Suppressor macrophage treated with lipopolysaccharide for 4 hours (primary cell): Measurements from ENCODE around the gene CTNNA3.

ENCODE experiments used
- DNase-seq: peaks from one replicate; pipeline ENCODE4 v3.0.0-alpha.2; 2020

CTNNA3 gene

DNA sequence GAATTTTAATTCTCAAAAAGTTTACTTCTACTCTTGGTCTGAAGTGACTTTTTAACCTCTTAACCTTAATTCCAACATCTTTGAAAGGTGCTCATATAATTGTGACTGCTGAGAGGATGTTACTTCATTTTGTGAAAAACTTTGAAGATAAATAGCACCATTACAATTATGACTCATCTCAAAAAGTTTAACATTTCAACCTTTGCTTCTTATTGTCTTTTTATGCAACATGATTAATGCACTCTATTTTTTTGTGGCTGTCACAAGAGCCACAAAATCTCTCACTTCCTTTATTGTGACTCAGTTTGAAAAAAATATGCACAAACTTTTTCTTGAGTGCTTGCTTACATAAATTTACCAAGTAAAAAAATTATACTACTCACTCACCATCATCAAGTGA, 387.1 kb downstream of the CTNNA3 start:
- no peak for DNase-seq

DNA sequence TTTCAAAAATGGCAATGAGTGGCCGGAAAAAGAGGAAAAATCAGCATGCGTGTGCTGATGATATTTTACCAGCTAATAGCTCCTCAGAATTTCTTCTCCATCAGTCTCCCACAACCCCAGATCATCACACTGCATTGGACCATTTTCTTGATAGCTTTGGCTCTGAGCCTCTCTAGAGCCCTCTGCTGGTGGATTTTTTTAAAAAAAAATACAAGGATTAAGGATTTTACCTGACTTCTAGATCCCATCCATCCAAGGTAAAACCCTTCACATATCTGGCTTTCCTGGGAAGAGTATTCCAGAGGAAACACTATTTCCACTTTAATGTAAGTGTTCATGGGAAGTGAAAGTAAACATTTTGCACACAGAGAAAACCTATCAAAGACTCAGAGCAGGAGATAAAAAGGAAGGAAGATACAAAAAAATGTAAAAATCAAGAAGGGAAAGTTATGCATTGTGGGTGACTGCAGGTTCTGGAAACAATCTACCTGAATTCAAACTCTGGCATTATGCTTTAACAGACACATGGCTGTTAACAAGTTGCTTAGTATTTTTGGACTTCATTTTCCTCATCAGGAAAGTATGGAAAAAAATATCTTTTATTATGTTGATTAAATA, 389.3 kb downstream of the CTNNA3 start:
- DNase-seq, result peak; percentile 16

DNA sequence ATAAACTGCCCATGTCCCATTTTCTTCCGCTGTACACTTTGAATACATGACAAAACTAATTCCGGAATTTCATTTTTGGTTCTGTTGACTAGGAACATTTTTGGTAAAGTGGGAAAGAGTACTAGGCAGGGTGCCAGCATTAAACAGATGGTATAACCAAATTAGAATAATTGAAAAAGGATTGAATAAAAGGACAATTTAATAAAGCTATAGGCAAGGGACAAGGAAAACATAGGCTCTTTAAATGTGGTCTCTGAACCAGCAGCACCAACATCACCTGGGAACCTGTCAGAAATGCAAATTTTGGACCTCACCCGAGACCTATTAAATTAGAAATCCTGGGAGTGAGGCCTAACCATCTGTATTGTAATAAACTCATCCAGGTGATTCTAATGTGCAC, 393.3 kb downstream of the CTNNA3 start:
- DNase-seq, result no peak

DNA sequence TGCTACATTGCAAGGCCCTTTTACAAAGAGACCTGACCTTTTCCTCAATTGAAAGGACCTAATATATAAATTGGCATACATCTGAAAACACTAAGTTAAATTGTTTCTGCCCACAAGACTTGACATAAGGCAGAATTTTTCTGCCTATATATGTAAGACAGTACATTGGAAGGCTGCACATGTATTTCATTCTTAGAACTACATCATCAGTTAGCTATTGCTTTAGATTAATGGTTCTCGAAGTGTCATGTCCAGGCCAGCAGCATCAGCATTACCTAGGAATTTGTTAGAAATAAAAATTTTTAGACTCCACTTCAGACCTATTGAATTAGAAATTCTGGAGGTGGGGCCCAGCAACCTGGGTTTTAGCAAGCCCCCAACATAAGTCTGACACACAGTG, 396.2 kb downstream of the CTNNA3 start:
- DNase-seq, result no peak

DNA sequence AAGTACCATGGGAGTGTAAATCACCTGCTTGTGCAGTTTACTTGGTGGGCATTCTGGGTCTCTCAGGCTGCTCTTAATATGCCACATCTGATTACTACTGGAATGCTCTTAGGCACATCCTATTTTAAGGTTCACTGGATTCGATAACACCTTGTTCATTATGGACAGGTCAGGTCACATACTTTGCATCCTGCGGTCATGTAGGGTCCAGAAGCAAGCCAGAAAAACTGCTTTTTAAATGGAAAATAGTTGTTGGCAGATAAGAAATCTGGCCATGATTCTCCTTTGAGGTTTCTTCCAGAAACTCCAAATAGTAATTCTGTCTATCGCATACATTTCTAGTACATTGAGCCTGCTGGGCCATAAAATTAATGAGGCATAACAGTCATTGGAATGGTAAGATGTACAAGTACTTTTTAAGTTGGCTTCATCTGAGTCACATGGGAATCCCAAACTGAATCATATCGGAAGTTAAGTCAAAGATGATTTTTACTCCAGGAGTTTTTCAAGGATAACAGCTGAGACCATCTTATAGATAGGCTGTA, 398.3 kb downstream of the CTNNA3 start:
- no peak for DNase-seq

DNA sequence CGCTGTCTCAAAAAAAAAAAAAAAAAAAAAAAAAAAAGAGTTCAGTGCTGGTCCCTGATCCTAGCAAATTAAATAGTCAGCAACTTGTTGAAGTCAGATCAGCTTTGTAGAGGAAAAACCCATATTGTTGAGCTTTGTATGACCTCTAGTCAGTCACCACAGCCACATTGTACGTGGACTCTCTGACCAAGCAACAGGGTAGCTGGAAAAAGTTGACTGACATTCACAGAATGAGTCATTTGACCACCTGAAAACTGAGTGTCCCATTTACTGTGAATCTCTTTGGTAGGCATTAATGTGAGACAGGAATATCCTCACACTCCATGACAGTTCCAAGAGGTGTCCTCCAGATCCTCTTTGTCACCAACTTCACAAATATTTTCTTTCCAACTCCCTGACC, 399.1 kb downstream of the CTNNA3 start:
- no peak for DNase-seq

DNA sequence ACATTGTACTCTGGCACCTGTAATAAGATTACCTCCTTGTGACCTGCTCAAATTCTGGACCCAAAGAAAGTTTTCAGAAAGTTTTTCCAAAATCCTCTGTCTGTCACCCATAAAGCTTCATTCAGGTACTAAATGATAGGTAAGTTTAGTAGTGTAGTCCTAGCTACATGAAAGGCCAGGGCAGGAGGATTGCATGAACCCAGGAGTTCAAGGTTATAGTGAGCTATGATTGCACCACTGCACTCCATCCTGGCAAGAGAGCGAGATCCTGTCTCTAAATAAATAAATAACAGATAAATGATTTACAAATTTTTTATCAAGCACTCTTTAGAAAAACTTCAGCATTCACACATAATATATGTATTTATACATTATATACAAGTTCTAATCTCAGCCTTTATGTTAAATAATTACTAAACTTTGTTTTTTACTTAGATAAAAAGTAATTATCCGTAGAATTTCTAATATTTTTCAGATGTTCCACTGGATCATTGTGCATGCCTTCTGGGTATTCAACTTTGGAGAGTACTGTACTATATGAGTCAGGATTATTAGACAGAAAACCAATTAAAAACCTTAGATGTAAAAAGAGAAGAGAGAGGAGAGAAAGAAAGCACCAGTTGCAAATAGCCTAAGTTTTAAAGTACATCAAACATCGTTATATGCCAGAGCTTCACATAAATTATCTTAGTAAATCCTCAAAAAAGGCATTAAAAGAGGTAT, 407.1 kb downstream of the CTNNA3 start:
- no peak for DNase-seq

DNA sequence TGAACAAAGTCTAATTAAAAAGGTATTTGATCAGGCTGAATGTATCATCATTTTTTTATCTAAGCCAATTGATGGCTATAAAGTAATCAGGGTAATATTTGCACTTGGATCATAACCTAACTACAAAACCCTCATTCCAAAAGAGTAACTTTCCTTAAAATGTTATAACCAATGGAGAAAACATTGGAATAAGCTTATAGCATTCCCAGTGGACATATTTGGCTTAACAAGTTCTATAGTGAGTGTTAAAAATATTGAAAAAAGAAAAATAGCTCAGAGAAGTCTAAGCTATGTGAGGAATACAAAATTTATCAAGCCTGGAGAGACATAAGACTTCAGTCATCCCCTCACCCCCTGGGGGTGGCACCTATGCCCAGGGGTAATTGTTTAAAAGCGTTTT, 411.4 kb downstream of the CTNNA3 start:
- no peak for DNase-seq

DNA sequence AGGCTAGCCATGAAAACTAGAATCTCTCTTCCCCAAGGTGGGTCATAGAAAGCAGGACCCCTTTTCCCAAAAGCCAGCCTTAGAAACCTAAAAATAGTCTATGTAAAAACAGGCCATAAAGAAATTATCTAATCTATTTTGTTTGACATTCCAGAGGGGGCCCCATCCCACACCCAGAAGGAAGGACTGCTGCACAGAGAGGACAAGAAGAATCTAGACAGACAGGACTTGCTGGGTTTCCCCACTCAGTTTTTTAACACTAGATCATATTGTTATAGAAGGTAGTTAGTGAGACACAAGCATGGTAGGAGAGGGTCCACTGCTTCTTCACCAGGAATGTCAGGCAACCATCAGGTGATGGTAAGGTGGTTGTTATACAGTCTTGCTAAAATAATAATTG, 413.1 kb downstream of the CTNNA3 start:
- no peak for DNase-seq

DNA sequence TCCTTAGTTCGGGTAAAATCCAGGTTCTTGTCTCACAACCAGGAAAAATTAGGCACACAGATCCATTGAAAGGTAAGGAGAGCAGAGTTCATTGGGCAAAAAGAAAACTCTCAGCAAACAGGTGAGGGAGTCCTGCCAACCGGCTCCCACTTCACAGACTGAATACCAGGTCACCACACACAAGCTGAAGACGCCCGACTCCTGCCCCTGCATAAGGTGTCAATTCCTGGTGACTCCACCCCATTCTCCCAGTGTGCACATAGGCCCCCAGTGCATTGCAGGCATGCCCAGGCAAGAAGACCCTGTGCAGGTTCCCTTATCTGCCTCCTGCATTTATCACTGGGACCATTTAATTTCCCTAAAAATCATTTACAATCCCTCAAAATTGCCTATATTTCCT, 415.6 kb downstream of the CTNNA3 start:
- DNase-seq, result no peak

DNA sequence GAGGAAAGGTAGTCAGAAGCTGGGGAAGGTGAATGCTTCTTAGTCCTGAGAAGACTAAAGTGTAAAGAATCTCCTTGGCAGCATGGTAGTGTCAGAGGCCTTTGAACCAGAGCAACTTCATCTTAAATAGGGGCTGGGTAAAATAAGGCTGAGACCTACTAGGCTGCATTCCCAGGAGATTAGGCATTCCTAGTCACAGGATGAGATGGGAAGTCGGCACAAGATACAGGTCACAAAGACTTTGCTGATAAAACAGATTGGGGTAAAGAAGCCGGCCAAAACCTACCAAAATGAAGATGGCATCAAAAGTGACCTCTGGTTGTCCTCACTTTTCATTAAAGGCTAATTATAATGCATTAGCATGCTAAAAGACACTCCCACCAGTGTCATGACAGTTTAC, 418.6 kb downstream of the CTNNA3 start:
- no peak for DNase-seq

DNA sequence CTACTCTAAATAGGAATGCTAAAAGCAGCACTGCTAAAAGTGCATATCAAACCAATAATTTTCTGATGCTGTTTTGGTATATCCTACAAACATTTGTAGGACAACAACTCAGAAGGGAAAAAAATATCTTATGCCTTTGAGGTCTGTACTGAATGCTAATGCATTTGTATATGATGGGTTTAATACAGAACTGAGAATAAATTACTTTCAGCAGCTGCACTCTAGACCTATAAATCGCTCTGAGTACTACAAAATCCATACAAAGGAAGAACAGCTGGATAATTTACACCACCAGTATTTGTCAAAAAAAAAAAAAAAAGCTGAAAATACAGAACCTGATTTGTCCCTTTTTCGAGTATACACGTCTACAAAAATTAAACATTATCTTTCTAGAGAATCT, 426.2 kb downstream of the CTNNA3 start:
- no peak for DNase-seq

DNA sequence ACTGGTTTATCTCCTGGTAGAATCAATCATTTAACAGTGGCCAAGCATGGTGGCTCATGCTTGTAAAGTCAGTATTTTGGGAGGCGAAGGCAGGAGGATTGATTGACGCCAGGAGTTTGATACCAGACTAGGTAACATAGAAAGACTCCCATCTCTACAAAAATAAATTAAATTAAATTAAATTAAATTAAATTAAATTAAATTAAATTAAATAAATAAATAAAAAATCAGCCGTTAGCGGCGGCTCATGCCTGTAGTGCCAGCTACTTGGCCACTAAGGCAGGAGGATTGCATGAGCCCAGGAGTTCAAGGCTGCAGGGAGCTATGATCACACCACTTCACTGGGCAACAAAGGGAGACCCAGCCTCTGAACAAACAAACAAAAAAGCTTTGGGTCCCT, 427.8 kb downstream of the CTNNA3 start:
- no peak for DNase-seq

DNA sequence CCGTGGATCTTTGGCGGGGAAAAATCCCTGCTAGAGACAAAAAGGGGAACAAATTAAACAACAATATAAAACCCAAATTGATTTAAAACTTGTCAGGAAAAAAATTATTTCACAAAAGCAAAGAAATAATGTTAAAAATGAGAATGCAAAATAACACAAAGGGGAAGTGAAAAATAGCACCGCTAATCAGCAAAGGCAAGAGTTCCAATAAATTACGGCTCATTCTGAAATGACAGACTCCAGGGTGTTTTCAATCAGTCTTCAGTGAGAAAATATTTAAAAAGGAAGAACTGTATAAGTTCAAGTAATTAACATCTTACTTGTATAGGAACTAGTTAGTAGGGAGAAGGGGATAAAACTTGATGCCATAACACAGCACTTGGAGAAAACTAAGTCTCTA, 433.3 kb downstream of the CTNNA3 start:
- DNase-seq, result no peak

DNA sequence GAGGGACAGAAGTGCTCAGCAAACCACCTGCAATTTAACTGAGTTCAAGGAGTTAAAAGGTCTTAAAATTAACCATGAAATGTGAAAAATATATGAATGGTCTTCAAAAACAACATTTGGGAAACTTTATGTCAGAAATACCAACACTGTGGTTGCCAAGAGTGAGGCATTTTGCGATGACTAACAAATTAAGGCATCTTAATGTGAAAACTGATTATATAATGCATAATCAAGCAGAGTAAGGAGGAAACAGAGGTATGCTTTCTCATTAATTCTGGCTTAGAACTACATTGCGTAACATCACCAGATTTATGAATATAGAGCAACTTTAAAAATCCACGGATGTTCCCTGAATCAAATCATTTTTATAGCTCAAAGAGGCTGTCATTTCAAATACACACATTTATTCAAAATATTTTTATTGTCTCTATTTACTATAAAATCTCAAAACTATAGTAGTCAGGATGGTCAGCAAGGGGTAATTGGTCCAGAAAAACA, 434.6 kb downstream of the CTNNA3 start:
- no peak for DNase-seq

DNA sequence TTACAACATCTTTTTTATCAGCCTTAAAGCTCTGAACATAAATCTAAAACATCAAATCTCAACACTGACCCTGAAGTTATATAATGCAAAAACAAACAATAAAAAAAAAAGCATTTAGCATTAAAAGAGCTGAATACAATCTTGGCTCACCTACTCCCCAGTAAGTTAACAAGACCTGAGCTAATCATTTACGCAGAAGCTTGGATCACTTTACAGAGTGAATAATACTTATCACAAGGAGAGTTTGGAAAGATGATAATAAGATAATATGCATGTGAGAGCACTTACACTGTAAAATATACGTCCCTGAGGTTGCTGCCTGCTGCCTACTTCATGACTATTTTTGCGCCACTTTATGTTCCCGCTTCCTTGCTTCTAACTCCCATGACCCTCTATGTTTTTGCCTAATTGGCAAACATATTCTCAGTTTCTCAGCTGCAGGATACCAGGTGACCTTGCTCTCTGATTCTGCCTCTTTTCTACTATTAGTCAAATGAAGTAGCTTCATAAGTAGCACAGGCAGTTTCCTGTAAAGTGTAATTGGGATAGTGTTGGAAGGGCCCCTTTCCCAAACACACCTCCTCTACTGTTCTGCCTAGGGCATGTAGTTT, 436.6 kb downstream of the CTNNA3 start:
- no peak for DNase-seq

DNA sequence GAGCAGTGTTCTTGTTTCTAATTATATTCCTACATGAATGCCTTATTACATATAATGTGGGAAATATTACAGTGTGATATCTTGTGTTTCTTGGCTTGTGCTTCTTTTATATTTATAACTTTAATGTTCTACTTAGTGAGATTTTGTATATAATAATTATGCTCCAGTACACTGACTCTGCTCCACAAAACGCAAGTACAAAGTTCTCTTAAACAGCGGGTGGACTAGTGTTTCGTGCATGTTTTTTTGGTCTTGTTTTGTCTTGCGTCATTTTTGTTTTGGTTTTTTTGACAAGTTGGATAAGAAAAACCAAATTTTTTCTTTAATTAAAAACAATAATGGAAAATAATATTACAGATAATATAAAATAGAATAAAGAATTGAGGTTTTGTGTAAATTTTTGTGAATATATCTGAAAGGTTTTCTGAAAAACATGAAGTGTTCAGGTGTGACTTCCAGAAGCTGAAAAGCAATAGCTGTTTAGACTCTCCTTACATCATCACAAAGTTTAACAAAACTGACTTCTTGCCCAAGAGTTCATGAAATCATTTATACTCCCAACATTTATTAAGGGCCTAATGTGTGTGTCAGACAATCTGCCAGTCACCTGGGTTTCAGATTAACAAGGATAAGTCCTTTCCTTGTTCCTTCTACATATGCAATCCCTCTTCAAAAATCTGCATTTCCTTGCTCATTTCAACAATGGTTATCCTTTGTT, 438.4 kb downstream of the CTNNA3 start:
- no peak for DNase-seq

DNA sequence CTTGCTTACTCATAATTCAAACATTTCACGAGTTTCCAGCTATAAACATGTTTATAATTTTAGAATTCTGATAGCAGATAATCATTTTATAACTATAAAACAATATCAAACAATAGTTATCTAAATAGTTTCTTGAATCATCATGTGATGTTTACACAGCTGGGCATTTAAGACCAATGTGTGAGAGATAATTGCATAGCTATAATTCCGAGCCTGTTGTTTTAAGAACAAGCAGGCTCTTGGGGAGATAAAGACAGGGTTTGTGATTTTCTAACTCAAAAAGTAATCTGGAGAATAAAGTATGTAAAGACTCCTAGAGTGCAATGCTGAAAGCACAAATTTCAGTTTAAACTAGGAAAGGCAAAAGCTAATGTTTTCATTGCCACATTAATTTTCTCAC, 439.0 kb downstream of the CTNNA3 start:
- no peak for DNase-seq

DNA sequence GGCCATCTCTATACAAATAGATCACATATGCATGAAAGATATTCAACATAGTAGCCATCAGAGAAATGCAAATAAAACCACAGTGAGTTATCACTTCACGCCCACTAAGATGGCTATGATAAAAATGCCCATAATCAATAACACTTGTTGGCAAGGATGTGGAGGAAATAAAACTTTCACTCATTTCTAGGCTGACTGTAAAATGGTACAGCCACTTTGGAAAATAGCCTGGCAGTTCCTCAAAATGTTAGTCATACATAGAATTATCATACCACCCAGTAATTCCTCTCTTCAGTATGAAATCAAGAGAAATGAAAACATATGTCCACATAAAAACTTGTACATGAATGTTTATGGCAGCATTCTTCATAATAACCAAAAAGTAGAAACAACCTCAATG, 445.3 kb downstream of the CTNNA3 start:
- no peak for DNase-seq

DNA sequence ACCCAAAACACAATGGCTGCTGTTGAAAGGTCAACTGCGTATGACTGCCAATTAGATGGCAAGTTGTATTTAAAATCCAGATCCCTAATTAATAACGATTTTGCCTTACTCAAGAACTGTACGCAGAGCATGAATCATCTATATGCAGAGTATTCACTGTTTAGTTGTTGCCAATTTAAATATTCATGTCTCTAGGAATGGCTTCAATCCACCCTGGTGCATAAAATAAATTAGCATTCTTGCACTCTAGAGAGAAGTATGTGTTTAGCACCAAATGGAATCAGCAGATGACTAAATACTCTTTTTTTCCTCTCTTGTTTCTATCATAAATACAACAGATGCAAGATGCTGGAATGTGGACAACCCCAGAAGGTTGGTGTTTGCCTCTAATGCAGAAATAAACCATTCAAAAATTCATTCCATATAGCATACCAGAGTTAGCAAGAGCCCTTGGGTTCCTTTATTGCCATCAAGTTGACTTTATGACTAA, 449.9 kb downstream of the CTNNA3 start:
- DNase-seq, result no peak

DNA sequence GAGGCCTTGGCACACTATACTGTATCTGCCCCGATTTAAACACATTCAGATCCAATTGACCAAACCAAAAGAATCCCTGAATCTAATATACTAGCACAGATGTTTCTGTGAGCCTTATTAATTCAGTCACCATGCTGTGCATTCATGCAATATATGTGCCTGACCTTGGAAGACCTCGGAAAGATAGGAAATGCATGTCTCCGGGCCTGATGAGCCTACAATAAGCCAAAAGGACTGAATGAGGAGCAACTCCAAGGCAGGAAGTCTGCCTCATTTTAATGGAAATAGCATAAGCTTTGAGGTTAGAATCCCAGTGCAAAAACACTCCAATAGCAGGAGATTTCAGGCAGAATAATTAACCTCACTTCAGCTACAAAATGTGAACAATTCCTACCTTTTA, 453.5 kb downstream of the CTNNA3 start:
- DNase-seq, result no peak

DNA sequence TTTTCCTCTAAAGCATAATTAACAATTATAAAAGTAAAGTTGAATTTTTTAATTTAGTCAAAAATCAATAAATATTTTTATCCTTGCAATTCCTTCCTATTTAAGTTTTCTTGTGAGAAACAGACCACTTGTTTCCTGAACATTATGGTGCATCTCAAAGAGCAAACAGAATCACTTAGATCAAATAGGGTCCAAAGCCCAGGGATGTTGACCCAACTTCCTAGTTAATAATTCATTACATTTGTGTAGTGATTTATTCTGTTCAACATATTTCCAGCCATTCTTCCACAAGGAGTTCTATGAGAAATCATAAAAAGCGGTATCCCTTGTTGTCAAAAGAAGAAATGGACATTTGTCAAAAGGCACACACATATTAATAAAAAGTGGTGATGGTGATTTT, 454.5 kb downstream of the CTNNA3 start:
- no peak for DNase-seq

DNA sequence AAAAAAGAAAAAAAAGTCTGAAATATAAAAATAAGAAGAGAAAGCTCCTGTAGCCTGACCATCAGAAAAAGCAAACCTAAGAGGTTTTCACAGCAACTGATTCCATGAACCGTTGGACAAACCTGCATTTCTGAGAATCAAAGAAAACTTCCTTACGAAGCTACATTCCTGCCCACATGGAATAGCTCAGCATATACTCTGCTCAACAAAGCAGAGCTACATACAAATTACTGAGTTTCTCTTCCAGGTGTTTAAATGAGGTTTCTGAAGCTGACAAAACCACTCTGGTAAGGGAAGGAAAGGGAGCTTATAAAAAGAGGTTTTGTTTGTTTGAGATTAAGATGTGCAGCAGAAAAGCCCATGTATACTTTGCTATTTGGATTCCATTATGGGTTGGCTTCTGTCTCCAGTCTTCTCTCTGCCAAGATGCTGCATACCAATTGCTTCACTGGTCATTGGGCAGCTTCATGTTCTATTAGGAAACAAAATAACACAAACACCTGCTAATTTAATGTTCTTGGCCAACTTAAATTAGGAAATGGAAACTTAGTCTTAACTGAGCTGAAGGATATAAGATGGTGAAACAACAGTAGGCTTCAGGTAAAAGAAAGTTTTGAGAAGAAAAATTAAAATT, 456.0 kb downstream of the CTNNA3 start:
- DNase-seq, result no peak
